Activated T-cell treated with anti-CD3 and anti-CD28 coated beads, Interleukin-2, amount 50 U/mL, for 1 hour (primary cell): ENCODE measurements around the gene SLIT1.

Experiments used
- DNase-seq: peaks from one replicate; pipeline ENCODE4 v3.0.0-alpha.2; 2020

SLIT1 gene

GRCh38 chr10:97200616-97201015 lies 14.9 kb upstream of the SLIT1 start:
- DNase-seq: no peak

DNA sequence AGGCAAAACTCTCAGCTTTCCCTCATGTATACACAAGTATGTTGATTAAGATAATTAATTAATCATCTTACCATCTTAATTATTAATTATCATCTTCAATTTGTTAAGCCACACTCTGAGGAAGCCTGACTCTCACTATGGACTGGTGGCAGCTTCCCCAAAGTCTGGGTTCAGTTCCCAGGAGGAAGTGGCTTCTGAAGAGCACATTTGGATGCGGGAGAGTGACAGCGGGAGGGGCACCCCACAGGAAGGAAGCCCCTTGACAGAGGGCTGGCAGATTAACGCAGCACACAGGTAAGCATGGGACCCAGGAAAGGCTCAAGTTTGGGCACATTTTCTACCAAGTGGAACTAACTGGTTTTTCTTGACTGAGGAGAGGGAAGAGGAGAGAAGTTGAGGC lies 13.4 kb upstream of the SLIT1 start:
- no peak for DNase-seq

DNA sequence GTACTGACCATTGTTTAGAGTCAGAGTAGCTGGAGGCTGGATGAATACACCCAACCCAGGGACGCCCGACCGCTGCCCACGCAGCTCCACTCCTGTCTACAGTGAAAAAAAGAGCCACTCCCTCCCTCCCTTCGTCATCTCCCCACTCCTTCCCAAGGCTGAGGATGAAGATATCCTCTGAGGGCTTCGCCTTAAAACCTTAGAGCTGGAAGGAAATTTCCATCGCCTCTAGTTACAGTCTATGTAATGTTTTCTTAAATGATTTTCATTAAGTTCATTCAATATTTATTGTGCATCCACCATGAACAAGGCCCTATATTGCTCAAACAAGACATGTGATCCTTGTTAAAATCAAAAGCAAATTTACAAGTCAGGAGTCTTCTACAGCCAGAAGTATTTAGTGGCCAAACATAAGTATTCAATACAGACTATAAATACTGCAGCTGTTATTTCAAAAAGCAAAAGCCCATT lies 11.3 kb upstream of the SLIT1 start:
- DNase-seq: no peak

DNA sequence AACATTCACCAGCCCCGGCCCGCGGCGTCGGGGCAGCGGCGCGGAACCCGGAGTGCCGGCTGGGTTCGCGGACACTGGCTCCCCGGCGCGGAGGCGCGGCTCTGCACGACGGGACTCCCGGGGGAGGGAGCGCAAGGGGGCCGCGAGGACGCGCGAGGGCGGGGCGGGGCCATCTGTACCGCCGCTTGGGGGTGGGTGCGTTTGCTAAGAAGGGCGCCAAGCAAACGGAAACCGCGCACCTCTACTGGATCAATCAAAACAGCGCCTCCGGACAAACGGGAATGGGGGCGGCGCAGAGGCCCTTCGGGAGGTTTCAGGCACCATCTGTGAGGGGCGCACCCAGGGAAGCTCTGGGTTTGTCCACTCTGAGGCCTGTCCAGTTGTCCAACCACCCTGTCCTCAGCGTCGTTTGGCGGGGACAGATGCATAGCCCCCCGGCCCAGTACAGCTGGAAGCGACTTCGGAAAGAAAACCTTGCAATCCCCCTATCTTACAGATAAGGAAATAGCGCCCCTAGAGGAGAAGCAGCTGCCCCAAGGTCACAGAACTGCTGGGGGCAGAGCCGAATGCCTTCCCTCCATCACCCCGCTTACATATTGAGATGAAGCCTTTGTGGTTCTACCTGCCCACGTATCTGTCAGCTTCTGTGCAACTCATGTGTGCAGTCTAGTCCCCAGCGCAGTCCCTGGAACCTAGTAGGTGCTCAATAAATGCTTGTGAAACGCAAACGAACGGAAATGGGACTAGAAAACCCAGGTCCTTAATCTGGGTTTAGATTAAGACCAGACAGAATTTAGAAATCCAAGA lies 10.7 kb upstream of the SLIT1 start:
- peak; percentile 69 for DNase-seq

DNA sequence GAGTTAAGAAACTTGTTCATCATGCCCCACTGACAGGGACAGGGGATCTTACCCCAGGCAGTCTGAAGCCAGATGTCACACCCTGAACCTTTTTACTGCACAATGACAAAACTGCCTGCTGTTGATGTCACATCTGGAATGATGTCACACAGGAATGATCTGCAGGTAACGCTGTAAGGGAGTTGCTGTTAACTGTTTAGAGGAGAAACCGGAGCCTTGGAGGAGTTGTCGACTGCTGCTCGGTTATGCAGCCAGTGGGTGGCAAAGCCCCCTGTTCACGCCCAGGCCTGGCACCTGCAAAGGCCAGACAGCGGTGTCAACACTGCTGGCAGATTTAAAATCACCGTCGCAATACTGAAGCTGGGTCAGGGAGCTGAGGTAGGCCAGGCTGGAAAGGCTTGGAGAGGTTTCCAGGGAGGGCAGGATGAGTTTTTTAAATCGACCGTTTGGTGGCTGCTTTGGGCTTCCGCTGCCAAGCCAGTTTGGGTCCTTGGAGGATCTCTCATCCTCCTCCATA lies 10.0 kb upstream of the SLIT1 start:
- no peak for DNase-seq

DNA sequence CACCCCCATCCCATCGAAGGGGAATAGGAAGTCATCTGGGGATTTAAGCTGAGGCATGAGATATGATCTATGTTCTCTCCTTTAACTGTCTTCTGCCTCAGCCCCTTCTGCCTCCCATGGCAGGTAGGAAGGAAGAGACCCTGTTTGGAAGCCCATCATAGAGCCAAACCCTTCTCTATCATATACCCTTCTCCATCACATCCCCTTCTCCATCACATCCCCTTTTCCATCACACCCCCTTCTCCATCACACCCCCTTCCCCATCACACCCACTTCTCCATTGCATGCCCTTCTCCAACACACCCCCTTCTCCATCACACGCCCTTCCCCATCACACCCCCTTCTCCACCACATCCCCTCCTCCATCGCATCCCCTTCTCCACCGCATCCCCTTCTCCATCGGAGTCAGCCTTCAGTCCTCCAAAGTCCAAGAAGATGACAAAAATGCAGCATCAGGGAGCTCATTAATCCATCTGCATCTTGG lies 7.2 kb upstream of the SLIT1 start:
- DNase-seq: no peak

DNA sequence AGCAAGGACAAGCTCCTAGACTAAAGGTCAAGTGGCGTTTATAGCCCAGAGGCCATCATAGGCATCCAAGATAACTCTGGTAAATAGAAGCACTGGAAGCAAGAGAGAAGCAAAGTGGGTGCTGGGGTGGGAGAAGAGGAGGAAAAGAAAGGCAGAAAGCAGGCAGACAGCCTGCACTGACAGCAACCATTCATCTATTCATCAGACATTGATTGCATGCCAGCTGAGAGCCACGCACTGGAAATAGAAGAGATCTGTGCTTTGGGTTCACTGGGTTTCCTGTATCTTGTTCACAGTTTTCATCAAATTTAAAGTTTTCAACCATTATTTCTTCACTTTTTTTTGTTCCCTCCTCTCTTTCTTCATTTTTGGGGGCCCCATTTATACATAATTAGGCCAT lies 4.7 kb upstream of the SLIT1 start:
- DNase-seq: no peak

- no peak for DNase-seq
Observed at GRCh38 chr10:97188261-97188711, 2.5 kb upstream of the SLIT1 start.

DNA sequence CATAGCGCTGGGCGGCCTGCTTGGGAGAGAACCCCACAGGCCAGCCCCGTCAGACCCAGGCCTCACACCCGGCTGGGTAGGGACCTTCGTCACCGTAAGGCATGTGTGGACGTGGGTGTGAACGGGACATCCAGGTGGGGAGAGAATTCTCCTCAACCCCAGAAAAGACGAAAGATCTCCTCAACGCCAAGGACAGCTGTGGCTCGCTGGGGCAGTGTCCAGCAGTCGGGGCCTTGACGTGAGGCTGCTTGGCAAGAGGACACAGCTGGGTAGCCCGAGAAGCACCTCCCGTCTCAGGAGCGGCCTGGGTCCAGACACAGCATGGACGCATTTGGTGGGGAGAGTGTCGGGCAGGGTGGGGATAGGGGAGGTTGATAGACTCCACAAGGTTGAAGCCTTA lies 1.2 kb upstream of the SLIT1 start:
- no peak for DNase-seq

GRCh38 chr10:97184971-97185325 lies 811 bp downstream of the SLIT1 start:
- no peak for DNase-seq

DNA sequence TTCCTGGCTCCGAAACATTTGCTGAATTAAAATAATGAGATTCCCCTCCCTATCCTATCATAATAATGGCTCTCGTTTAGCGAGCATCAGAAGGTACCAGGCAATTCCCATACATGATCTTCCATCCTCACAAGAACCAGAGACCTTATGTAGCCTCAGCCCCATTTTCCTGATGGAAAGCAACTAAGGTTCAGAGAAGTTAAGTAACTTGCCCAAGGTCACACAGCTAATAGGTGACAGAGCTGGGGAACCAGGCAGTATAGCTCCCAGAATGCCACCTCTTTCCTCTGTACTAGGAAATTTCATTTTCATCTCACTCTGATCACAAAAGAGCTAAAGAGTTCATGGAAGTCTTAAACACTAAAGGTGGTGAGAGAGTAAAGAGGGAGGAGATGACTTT lies 2.4 kb downstream of the SLIT1 start:
- no peak for DNase-seq

- DNase-seq: no peak
Observed at GRCh38 chr10:97182288-97182990, 3.3 kb downstream of the SLIT1 start.

DNA sequence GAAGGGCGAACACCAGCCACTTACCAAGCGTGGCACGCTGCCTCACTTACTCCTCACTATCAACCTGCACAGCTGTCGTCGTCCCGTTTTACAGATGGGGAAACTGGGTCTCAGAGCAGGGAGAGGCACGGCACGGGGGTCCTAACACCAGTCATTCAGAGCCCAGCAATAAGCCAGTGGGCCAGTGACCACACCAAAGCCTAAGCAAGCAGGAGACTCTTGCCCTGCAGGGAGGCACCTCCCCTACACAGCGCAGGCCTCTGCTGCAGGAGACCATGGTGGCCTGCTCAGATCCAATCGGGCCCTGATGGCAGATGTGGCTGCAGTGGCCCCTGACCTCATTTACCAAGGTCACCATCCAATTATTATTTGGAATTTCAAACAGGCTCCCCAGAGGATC lies 4.8 kb downstream of the SLIT1 start:
- DNase-seq: no peak

DNA sequence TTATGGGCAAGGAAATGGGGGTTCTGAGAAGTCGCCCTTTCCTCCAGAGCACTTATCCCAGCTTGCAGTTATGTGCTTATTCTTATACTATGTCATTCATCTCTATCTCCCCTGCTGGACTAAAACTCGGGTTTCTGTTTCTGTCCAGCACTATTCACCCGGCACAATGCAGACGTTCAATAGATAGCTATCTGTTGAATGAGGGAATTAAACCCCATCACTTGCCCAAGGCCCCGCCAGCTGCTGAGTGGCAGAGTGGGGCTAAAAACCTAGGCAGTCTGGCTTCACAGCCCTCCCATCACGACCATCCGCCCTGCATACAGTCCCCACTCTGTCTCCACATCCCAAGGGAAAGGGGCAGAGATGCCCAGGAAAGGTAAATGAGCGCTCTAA lies 5.4 kb downstream of the SLIT1 start:
- DNase-seq: no peak

GRCh38 chr10:97179731-97180362 lies 5.9 kb downstream of the SLIT1 start:
- no peak for DNase-seq

GRCh38 chr10:97179311-97179710 lies 6.4 kb downstream of the SLIT1 start:
- no peak for DNase-seq

DNA sequence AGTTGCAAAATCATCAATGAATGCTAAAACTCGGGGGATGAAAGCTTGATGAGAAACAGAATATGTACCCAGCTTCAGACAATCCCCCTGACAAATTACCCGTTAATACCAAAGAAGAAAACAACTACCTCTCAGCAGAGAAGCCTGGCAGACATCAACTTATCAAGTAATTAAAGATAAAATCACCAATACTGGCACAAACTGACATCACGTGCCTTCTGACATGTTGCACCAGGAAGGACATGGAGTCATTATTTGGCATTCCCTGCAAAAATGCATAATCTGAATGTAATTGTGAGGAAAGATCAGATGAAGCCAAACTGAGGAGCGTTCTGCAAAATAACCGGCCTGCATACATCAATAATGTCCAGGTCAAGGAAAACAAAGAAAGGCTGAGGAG lies 7.7 kb downstream of the SLIT1 start:
- no peak for DNase-seq

DNA sequence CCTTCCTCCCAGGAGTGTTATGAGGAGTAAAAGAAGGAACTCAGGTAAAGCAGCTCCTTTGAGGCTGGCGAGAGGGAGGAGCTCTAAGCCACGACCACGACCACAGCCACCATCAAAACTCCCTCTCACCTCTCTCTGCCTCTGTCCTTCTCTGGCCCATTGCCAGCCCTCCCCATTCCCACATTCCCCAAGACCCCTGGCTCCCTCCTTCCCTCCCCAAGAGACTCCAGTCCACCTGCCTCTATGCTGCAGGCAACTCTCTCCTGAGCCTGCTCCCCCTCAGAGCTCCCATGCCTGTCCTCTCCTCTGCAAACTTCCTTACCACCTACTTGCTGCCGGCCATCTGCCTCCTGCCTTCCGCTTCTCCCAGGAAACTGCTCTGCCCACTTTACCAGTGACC lies 9.5 kb downstream of the SLIT1 start:
- DNase-seq: no peak

- DNase-seq: no peak
Observed at GRCh38 chr10:97175586-97175985, 10.2 kb downstream of the SLIT1 start.

GRCh38 chr10:97174941-97175340 lies 10.8 kb downstream of the SLIT1 start:
- no peak for DNase-seq

- DNase-seq: no peak
Observed at GRCh38 chr10:97174276-97174775, 11.4 kb downstream of the SLIT1 start.

GRCh38 chr10:97173036-97173435 lies 12.7 kb downstream of the SLIT1 start:
- no peak for DNase-seq

GRCh38 chr10:97171001-97171400 lies 14.8 kb downstream of the SLIT1 start:
- no peak for DNase-seq
